ENCODE results near the gene CCSER1.

Gene CCSER1

GRCh38 chr4:90198086-90198847, 71.1 kb downstream of the CCSER1 start:
- DNase-seq: peak in 1 of 2 donors; percentile 27

GRCh38 chr4:90207887-90208454, 80.8 kb downstream of the CCSER1 start:
- DNase-seq: no peak

GRCh38 chr4:90209922-90210321, 82.7 kb downstream of the CCSER1 start:
- no peak for DNase-seq

- DNase-seq: no peak
These were observed 84.0 kb downstream of the CCSER1 start for GRCh38 chr4:90211174-90211573.

- DNase-seq: no peak
These were observed 88.1 kb downstream of the CCSER1 start for GRCh38 chr4:90215286-90215685.

- no peak for DNase-seq
These were observed 92.6 kb downstream of the CCSER1 start for GRCh38 chr4:90219822-90220221.

DNA sequence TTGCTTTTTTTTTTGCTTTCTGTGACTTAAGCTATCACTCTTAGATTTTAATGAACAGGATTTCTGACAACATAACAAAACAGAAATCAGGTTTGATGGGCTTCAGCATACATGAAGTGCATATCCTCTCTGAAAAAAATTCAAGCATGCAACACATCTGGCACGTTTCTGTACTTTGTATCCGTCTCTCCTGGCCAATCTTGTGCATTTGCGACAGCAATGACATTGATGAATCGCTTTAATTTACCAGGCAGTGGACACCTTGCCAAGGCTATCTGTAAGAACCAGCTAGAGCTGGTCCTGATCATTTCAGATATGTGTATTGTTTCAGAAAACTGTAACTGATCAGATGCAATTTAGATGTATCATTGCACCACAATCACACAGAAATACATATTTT, 93.3 kb downstream of the CCSER1 start:
- DNase-seq: no peak

DNA sequence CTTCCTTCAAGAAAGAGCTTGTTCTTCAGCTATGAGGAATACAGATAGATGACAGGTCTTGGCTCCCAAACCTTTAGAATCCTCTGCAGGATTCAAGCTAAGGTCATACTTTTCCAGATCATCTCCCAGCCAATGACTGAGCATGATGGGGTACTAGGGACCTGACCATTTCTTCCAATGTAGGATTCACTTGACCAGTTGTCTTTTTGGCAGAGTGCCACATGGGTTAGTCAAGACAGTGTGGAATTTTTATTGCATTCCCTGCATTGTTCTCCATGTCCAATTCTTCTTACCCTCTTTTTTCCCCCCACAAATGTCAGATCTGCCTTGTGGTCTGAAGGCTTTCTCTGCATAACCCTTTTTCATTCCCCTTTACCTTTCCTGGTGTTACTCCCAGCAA, 99.5 kb downstream of the CCSER1 start:
- no peak for DNase-seq

GRCh38 chr4:90227177-90227576, 100.0 kb downstream of the CCSER1 start:
- DNase-seq: no peak

- DNase-seq: no peak
These were observed 107.8 kb downstream of the CCSER1 start for GRCh38 chr4:90234916-90235547.

DNA sequence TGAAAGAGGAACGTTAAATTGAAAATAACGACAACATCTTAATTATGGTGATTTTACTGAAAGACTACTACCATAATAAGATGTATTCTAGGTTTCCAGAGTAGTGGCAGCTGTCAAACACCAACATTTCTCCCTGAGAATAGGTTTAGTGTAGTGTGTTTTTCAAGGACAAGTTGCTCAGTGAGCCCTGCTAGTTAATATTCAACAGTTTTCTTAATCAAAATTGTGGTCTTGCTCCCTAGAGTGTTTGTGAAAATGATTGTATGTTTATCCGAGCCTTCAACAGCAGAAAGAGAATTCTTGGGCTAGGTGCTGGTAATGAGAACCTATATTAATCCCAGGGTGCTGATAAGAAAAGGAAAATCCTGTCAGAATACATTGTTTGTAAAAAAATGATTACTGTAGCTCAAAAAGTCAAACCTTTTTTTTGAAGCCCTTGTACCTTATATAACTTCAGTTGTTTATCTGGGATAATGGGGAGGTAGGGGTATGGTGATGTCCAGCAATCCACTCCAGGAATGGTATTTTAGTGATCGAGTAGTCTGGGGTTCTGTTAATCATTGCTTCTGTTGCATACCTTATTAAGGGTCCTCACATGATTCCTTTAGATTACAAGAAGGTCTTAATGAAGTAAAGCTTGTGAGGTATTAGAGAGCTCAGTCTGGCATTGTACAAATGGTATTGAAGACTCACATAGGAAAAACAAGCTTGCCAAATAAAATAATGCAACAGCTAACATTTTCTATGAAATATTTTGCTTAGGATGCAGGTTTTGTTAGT, 110.7 kb downstream of the CCSER1 start:
- no peak for DNase-seq

GRCh38 chr4:90240333-90240732, 113.1 kb downstream of the CCSER1 start:
- no peak for DNase-seq

DNA sequence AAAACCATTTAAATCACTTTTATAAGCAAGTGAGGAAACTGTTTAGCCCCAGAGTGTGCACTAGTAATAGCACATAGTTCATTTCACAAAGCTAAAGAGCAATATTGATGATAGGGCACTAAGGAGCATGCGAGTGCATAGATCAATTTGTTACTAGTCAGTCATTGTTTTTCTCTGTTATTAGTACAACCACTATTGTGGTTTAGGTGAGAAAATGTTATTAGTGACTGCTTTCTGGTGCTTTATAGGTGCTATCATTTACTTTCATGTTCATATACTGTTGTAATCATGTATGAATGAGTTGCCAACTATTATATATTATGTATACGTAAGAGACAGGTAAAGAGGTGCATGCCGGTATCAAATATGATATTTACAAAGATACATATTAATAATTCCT, 113.8 kb downstream of the CCSER1 start:
- no peak for DNase-seq

DNA sequence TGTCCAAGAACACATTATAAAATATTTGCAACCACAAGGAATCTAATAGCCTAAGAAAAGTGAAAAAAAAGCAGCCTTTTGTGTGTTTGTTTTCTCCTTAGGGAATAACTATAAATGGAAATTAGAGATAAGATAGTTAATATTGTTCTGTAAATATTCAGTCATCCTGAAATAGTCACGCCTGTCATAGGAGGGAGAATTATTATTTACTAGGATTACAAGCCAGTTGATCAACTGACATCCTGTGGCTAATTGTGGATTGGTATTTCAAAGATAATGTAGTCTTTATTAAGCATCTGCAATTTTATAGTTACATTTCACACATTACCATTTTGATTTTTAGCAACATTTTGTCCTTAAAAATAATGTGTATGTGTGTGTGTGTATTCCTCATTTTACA, 118.6 kb downstream of the CCSER1 start:
- no peak for DNase-seq

DNA sequence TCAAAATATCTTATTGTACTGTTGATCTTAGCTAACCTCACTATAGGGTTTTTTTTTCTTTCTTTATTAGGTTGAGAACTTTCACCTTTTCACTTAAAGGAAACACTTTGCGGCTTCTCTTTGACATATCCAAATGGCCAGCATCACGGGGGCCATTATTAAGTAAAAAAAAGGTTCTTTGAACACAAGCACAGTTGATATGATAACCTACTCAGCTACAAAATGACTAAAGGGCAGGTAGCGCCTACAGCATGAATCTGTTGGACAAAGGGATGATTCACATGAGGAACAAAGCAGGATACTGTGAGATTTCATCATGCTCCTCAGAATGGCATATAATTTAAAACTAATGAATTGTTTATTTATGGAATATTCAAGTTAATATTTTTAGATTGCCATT, 119.6 kb downstream of the CCSER1 start:
- no peak for DNase-seq

GRCh38 chr4:90254357-90254756, 127.2 kb downstream of the CCSER1 start:
- DNase-seq: no peak

DNA sequence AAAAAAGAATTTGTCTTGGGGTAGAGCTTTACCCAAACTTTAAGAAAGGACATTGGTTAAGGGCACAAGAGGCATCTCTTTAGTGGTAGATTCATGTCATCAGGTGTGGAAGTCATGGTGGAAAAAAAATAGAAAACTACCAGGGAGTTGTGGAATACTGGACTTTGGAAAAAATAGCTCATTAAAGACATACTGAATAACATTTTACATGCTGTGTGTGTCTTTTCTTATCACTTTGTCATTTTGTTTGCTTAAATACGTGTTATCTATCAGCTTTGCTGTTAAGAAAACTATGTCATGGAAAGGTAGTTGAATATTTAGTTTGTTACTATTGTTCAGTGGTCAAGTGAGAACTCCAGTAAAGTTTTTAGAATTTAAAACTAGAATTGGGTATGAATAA, 147.0 kb downstream of the CCSER1 start:
- DNase-seq: no peak

GRCh38 chr4:90280954-90281353, 153.8 kb downstream of the CCSER1 start:
- no peak for DNase-seq

DNA sequence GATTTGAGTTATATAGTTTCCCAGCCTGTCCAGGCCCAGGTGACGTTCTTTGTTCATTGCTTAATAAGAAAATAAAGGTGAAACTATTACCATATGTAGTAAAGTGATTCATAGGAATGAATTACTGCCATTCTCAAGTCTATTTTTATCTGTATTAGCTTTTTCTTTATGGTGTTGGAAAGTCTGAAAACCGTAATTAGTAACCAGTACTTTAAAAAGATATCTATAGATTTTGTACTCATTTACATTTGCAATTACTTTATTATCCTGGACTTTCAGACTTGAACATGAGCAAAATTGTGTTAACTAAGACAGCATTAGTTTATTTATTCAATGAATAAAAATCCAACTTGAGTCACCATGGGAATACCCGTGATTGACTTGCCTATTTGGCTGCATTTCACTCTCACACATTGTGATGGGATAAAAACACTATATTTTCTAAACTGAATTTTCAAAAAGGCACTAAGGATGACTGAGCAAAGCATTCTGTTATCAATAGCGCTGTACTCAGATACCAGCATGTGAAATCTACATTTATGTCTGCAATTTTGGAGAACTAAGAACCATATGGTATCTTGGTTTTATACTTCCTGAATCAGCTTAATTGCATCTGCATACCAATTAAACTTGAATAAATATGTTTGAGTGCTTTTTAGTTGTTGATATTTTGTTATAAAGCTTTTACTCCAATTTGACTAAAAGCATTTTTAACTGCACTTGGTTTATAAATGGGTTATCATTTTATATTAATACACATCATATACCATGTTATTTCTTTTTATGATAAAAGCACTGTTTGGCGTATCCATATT, 154.6 kb downstream of the CCSER1 start:
- DNase-seq: no peak

- DNase-seq: no peak
These were observed 163.2 kb downstream of the CCSER1 start for GRCh38 chr4:90290345-90290744.

DNA sequence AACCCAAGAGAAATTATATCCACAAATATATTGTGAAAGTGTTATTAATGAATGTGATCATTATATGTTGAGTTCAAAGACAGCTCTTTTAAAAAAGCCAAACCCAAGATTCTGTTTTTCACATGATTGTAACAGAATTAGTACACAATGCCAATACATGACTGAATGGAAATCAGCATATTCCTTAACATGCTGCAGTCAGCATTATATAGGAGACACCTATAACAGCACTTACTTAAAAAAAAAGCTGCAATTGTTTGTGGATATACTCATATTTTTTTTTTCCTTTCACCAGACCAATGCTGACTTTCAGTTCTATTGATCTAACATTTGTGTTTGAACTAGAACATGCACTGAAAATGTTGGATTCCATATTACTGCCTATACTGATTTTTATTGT, 165.2 kb downstream of the CCSER1 start:
- DNase-seq: no peak

DNA sequence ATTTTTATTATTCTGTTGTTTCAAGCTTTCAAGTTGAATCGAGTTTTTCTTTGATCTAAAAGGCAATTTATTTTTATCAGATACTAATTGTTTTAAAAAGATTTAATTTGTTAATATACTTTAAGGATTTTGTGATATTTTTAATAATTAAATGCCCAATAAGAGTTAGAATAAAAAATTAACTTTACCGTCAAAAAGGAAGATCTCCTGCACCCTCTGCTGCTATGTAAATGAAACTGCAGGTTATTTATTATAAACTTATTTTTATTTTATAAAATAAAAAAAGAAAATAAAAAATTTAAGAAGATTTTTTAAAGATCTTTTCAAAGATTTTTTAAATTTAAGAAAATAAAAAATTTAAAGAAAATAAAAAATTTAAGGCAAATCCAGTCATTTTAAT, 166.1 kb downstream of the CCSER1 start:
- peak in 1 of 2 donors; percentile 5 for DNase-seq

Data from inflammatory macrophage (primary cell).